Skin of body (tissue), 2 donors: ENCODE data around the gene ACTA2. TPM values are rescaled to one million over a fixed set of nuclear protein-coding genes. Genes with fewer than 3 reads are reported as not detected.

Experiments used
- DNase-seq: peaks from one replicate; lab custom pipeline; 2025; lab: John Stamatoyannopoulos, UW
- total RNA-seq: library from RNA; depleted of rRNA; stranded (reverse); fragments of >200 nt; gene quantifications from one replicate; pipeline ENCODE4 v1.2.3, GENCODE V29; 2014

Gene ACTA2
- total RNA-seq, 1 donor from 2014 or later, result 222 TPM

DNA sequence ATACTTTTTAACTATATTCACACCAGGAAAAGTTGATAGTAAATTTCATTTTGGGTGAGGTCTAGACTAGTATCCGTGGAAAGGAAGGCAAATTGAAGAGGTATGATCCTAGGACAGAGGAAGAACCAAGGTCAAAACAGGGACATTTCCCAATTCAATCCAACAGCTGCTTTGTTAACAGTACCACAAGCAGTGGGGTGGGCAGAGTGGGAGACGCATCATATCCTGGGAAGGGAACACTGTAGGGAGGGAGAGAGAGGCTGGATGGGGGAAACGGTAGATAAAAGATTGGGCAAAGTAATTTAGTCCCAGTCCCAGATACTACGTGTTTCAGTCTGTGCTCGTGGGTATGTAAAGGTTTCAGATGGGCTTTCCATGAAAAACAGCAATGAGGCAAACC, 28.9 kb upstream of the ACTA2 start:
- no peak for DNase-seq

- DNase-seq, result no peak
Measured at GRCh38 chr10:88980800-88981199, 28.2 kb upstream of the ACTA2 start.

- DNase-seq, result no peak
Measured at GRCh38 chr10:88980247-88980646, 27.7 kb upstream of the ACTA2 start.

GRCh38 chr10:88979603-88980002, 27.0 kb upstream of the ACTA2 start:
- DNase-seq, result no peak

DNA sequence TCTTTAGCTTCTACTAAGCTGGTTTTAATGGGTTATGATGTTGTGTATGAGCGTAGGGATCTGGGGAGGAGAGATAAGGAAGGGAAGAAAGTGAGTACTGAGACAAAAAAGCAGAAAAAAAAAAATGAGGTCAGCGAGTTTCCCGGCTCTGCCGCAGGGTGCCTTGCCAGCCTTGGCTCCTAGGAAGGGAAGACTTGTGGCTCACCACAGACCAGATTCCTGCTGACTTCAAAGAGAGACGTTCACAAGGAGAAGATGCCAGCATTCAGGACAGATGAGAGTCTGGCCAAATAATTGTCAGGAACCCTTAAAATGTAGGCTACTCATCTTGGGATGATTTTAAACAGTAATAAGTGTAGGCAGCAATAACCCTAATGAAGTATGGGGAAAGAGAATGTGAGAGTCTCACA, 26.6 kb upstream of the ACTA2 start:
- DNase-seq, result no peak

- DNase-seq, result no peak
Measured at GRCh38 chr10:88978463-88978862, 25.9 kb upstream of the ACTA2 start.

DNA sequence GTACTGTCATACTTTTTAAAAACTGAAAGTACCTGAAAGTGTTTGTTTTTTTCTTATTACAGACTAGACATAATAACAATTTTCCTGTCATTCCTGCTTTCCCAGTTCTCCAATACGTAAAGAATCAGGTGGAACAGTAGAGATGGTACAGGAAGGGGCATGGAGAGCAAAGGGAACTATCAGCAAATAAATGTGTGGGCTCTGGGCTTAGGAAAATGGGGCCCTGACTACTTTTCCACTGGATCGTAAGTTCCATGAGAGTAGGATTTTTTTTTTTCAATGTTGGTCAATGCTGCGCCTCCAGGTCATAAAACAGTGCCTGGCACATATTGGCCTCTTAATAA, 22.8 kb upstream of the ACTA2 start:
- no peak for DNase-seq

- DNase-seq, result no peak
Measured at GRCh38 chr10:88974446-88975376, 22.1 kb upstream of the ACTA2 start.

DNA sequence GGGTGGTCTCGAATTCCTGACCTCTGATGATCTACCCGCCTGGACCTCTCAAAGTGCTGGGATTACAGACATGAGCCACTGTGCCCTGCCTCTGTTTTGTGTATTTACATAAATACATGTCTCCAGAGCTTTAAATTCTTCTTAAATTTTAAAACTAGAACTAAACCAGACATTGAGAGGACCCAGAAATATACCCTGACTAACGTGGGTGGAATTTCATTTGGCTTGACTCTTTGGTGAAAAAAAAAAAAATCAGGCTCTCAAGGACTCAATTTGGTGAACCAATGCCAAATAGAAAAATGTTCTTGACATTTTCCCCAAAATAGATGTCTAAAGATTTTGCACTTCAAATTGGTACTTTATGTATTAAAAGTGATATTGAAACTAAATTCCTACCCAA, 21.4 kb upstream of the ACTA2 start:
- DNase-seq, result no peak

GRCh38 chr10:88971221-88972061, 18.9 kb upstream of the ACTA2 start:
- DNase-seq, result no peak

DNA sequence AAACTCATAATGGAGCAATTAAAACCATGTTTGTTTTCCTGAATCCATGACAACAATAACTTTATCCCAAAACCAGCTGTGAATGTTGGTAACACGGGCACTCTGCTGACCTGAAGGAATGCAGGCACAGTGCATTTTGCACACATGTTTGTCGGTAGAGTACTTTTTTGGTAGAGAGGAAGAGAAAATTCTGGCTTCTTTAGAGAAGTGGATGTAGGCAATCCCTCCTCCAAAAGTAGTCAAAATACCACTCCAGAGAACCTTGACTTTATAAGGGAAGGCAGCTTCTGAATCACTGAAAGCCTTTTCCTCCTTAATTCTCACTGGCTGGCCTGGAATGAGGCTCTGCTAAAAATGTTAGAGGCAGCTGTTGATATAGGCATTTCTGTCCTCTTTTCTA, 15.8 kb upstream of the ACTA2 start:
- DNase-seq, result no peak

DNA sequence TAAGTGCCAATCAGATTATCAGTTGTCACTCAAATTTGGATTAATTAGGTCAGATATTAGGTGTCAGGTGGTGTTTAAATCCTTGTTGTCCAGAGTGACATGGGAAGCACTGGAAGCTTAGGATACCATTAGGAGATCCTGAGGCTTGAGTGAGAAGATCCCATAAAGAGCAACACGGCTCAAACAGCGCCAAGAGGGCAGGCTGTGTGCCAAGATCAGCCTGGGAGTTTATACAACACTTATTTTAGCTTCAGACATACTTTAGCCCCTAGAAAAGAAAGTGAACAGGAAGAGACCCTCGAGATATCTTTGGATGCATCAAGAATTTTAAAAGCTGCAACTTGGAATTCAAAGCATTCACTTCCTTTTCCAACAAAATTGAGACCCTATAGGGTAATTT, 14.2 kb upstream of the ACTA2 start:
- DNase-seq, result no peak

- no peak for DNase-seq
Measured at GRCh38 chr10:88964869-88965415, 12.4 kb upstream of the ACTA2 start.

DNA sequence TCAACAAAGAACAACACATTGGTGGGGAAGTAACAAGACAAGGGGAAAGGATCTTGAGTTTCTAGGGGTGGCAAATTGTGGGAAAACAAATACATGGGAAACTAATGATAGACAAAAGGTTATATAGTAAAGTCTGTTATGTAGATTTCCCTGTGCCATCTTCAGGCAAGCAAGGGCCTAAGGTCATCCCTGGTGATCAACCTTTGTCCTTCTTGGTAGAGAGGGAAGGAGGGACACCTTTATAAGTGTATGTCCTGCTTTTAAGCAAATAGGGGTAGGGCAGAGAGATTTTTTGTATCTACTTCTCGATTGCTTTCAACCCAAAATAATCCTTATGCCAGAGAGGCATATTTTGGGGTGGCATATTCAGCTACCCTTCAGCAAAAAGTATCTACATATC, 11.8 kb upstream of the ACTA2 start:
- DNase-seq, result no peak

DNA sequence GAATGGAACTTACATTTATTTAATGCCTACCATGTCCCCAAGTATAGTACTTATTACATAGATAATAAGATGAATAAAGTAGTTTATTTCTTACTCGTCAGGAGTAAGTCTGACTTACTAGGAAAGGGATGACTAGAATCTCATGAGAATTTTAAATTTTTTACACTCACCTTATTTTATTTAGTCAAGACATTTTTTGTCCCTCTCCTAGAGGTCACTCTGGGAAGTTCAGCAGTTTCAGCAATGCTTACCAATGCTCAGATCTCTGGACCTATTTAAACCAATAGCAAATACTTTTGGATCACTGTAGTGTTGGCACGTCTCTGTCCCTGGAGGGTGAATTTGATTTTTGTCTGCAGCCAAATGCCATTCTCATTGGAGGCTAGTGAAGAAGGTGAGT, 10.7 kb upstream of the ACTA2 start:
- no peak for DNase-seq

GRCh38 chr10:88962336-88962735, 9.8 kb upstream of the ACTA2 start:
- no peak for DNase-seq

GRCh38 chr10:88961266-88961665, 8.7 kb upstream of the ACTA2 start:
- no peak for DNase-seq

GRCh38 chr10:88960802-88961201, 8.2 kb upstream of the ACTA2 start:
- DNase-seq, result no peak

GRCh38 chr10:88958721-88959120, 6.1 kb upstream of the ACTA2 start:
- DNase-seq, result no peak

DNA sequence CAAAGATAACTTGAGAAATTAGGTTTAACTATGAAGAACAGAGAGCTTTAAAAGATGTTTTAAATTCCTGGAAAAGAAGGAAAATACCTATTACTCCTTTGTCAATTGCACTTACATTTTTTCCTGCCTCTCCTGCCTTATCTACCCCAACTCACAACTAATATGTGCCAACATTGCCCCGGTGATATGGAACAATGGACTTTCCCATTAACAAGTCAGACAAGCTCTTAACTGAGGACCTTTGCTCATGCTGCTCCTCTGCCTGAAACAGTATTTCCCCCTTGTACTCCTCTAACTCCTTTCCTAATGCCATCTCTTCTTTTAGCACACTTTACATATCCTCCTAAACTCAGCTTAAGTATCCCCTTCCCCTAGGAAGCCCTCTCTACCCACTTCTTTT, 4.8 kb upstream of the ACTA2 start:
- no peak for DNase-seq

GRCh38 chr10:88954458-88955083, 2.0 kb upstream of the ACTA2 start:
- no peak for DNase-seq

- DNase-seq, result no peak
Measured at GRCh38 chr10:88953662-88954061, 1.1 kb upstream of the ACTA2 start.
